LNCaP clone FGC (cell line): ENCODE results near the gene ZNF710.
A peak's percentile ranks its signal among the peaks of the same experiment; 100 is the strongest.

Experiments used
- DNase-seq: peaks from one replicate; pipeline ENCODE4 v3.0.0-alpha.2; 2011; ENCODE audit warnings: low read depth
- H3K4me3 ChIP-seq: 2 replicates; pipeline ENCODE4 v1.5.1; 2011; ENCODE audit warnings: mild to moderate bottlenecking, low read depth, low read length, control low read depth
- CTCF ChIP-seq: IDR thresholded peaks from 2 replicates; pipeline ENCODE4 v1.5.1; 2012; ENCODE audit warnings: mild to moderate bottlenecking; ENCODE audit not compliant: control insufficient read depth, insufficient read depth; ENCODE audit errors: extremely low read depth

ZNF710 gene

GRCh38 chr15:90072978-90073640 lies 72.0 kb downstream of the ZNF710 start:
- DNase-seq, result no peak
- H3K4me3 ChIP-seq, result no peak overlapping the region
- no peak for TF ChIP-seq CTCF

GRCh38 chr15:90074023-90074422 lies 72.9 kb downstream of the ZNF710 start:
- DNase-seq, result no peak
- TF ChIP-seq CTCF, result no peak
- no peak overlapping the region for H3K4me3 ChIP-seq

- no peak for TF ChIP-seq CTCF
- H3K4me3 ChIP-seq, result no peak overlapping the region
- no peak for DNase-seq
Measured at GRCh38 chr15:90074916-90075315, 73.8 kb downstream of the ZNF710 start.

- no peak overlapping the region for H3K4me3 ChIP-seq
- TF ChIP-seq CTCF, result no peak
- peak; percentile 46 for DNase-seq
Measured at GRCh38 chr15:90075420-90076289, 74.5 kb downstream of the ZNF710 start.

GRCh38 chr15:90076716-90077115 lies 75.6 kb downstream of the ZNF710 start:
- no peak overlapping the region for H3K4me3 ChIP-seq
- no peak for DNase-seq
- TF ChIP-seq CTCF, result no peak

- no peak overlapping the region for H3K4me3 ChIP-seq
- no peak for TF ChIP-seq CTCF
- DNase-seq, result no peak
Measured at GRCh38 chr15:90078965-90079364, 77.8 kb downstream of the ZNF710 start.
